Chondrocyte (in vitro differentiated cells): ENCODE data around the gene ITPK1. TPM values are rescaled to one million over a fixed set of nuclear protein-coding genes. Genes with fewer than 3 reads are reported as not detected.
A peak's percentile ranks its signal among the peaks of the same experiment; 100 is the strongest.

Experiments
- DNase-seq: peaks from one replicate; pipeline ENCODE4 v3.0.0; 2021; ENCODE audit warnings: mixed read lengths, low spot score
- H3K27ac Mint-ChIP-seq: one replicate; pipeline ENCODE4 v1.8.0; 2021; ENCODE audit warnings: mild to moderate bottlenecking, moderate library complexity, mixed read lengths; ENCODE audit not compliant: unreplicated experiment
- H3K27me3 Mint-ChIP-seq: 2 replicates; pipeline ENCODE4 v1.8.0; 2021; ENCODE audit warnings: low read depth, mixed read lengths
- H3K36me3 Mint-ChIP-seq: 2 replicates; pipeline ENCODE4 v1.8.0; 2021; ENCODE audit warnings: low read depth, mixed read lengths
- H3K4me1 Mint-ChIP-seq: 2 replicates; pipeline ENCODE4 v1.8.0; 2021; ENCODE audit warnings: low read depth, mild to moderate bottlenecking, mixed read lengths
- H3K4me3 Mint-ChIP-seq: one replicate; pipeline ENCODE4 v1.8.0; 2021; ENCODE audit warnings: mild to moderate bottlenecking, moderate library complexity, mixed read lengths; ENCODE audit not compliant: unreplicated experiment
- H3K9me3 Mint-ChIP-seq: 2 replicates; pipeline ENCODE4 v1.8.0; 2021; ENCODE audit warnings: low read depth, mixed read lengths
- total RNA-seq: library from RNA; stranded (reverse); gene quantifications from 3 replicates; pipeline ENCODE4 v1.2.1, GENCODE V29; 2021
- TF ChIP-seq, protein P1 (sequence below): fragments of 200-600 bp; sonication (generic); IDR thresholded peaks from 2 replicates; pipeline ENCODE4 v1.5.0; 2021; ENCODE audit warnings: antibody characterized with exemption, mild to moderate bottlenecking, moderate library complexity

ITPK1 gene
- total RNA-seq, 1 donor from 2014 or later = 27.7 TPM

- H3K36me3 Mint-ChIP-seq = peaks cover 6% of the 10 kb centered on the region
- peaks cover 4% of the 10 kb centered on the region for H3K9me3 Mint-ChIP-seq
- peaks cover 37% of the 10 kb centered on the region for H3K4me1 Mint-ChIP-seq
- peak overlapping the region; percentile 82 for H3K27ac Mint-ChIP-seq
- peak; percentile 50 for DNase-seq
- H3K4me3 Mint-ChIP-seq = no peak overlapping the region
- TF ChIP-seq, protein P1, sequence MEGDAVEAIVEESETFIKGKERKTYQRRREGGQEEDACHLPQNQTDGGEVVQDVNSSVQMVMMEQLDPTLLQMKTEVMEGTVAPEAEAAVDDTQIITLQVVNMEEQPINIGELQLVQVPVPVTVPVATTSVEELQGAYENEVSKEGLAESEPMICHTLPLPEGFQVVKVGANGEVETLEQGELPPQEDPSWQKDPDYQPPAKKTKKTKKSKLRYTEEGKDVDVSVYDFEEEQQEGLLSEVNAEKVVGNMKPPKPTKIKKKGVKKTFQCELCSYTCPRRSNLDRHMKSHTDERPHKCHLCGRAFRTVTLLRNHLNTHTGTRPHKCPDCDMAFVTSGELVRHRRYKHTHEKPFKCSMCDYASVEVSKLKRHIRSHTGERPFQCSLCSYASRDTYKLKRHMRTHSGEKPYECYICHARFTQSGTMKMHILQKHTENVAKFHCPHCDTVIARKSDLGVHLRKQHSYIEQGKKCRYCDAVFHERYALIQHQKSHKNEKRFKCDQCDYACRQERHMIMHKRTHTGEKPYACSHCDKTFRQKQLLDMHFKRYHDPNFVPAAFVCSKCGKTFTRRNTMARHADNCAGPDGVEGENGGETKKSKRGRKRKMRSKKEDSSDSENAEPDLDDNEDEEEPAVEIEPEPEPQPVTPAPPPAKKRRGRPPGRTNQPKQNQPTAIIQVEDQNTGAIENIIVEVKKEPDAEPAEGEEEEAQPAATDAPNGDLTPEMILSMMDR = no peak
- H3K27me3 Mint-ChIP-seq = no peaks in the 10 kb centered on the region
Observed at GRCh38 chr14:92985521-92985920, 130.2 kb downstream of the ITPK1 start.

- peaks cover 3% of the 10 kb centered on the region for H3K36me3 Mint-ChIP-seq
- peaks cover 37% of the 10 kb centered on the region for H3K4me1 Mint-ChIP-seq
- H3K27ac Mint-ChIP-seq = no peak overlapping the region
- no peak overlapping the region for H3K4me3 Mint-ChIP-seq
- DNase-seq = peak; percentile 3
- H3K9me3 Mint-ChIP-seq = peaks cover under 1% of the 10 kb centered on the region
- H3K27me3 Mint-ChIP-seq = no peaks in the 10 kb centered on the region
- TF ChIP-seq, protein P1 = no peak
Observed at GRCh38 chr14:92984896-92985295, 130.8 kb downstream of the ITPK1 start.

DNA sequence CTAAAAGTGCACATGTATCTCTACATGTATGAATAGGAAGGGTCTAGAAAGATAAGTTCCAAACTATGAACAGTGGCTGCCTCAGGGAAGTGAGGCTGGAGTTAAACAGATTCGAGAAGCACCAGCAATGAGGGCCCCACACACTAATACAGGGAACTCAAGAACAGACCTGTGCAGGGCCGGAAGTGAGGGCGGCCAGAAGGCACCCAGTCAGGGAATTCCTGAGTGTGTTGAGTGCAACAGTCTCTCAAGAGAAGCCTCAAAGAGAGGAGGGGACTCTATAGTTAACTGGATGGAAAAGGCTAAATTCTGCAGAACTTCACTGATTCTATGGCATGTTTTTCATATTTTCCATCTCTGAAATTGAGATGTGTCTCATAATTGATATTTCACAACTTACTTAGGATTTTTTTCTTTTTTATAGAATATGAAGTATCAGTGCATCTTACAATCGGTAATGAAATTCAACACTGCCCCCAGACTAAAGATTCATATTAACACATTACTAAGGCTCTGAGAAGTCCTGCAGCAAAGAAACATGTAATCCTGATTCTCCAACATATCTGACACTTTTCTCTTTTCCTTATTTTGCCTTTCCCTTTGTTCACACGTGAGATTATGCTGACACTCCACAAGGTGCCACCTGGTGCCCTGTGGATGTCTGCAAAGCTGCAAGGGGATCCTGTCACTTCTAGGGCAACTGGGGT lies 131.5 kb downstream of the ITPK1 start:
- peaks cover 6% of the 10 kb centered on the region for H3K36me3 Mint-ChIP-seq
- TF ChIP-seq, protein P1 = no peak
- H3K4me3 Mint-ChIP-seq = no peak overlapping the region

DNA sequence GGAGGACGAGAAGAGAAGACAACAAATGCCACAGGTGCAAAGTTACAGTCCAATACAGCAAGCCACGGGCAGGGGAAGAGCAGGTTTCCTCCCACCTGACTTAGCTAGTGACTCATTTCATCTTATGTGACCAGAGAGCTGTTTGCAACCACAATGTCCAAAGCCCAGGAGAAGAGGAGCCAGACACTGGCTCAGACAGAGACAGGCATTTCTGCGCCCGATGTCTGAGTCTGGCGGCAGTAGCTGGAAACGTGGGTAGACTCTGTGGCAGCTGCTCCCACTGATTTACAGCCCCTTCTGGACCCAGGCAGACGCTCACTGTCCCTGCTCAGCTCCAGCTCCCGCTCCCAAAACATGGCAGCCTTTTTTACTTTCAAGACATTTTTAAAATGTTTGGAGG lies 132.8 kb downstream of the ITPK1 start:
- Mint-ChIP-seq H3K4me3 (no peak overlapping the region), H3K27ac (no peak overlapping the region), H3K36me3 (peaks cover 10% of the 10 kb centered on the region), H3K27me3 (no peaks in the 10 kb centered on the region), H3K9me3 (peaks cover 7% of the 10 kb centered on the region), H3K4me1 (peaks cover 32% of the 10 kb centered on the region)
- DNase-seq = peak; percentile 35
- TF ChIP-seq, protein P1 = no peak

More for the DNA sequence above, 131.5 kb downstream of the ITPK1 start:
- peak; percentile 21 for DNase-seq
- Mint-ChIP-seq H3K4me1 (peaks cover 37% of the 10 kb centered on the region), H3K27ac (no peak overlapping the region), H3K27me3 (no peaks in the 10 kb centered on the region), H3K9me3 (peaks cover 4% of the 10 kb centered on the region)

DNA sequence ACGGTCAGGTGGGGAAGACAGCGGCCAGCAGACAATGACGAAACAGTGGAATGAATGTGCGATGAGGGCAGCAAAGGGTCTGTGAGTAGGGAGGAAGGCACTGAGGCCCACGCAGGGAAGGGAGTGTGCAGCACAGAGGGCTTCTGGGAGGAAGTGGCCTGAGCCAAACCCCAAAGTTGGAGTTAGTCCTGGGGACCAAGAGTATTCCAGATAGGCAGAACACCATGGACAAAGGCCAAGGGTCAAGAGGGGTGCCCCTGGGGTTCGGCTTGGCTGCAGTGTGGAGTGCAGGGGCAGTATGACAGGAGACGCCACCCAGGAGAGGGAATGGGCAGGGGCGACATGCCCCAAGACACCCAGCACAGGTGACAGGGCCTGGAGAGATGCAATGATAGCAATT lies 134.0 kb downstream of the ITPK1 start:
- H3K4me3 Mint-ChIP-seq = no peak overlapping the region
- peaks cover 16% of the 10 kb centered on the region for H3K36me3 Mint-ChIP-seq
- H3K4me1 Mint-ChIP-seq = peaks cover 24% of the 10 kb centered on the region
- no peaks in the 10 kb centered on the region for H3K27me3 Mint-ChIP-seq
- no peak overlapping the region for H3K27ac Mint-ChIP-seq
- peak; percentile 63 for DNase-seq
- H3K9me3 Mint-ChIP-seq = peaks cover 7% of the 10 kb centered on the region
- TF ChIP-seq, protein P1 = no peak
